GM12891 (cell line): ENCODE results near the gene IL1B. TPM values are rescaled to one million over a fixed set of nuclear protein-coding genes. Genes with fewer than 3 reads are reported as not detected.
A peak's percentile ranks its signal among the peaks of the same experiment; 100 is the strongest.

Source experiments
- DNase-seq: peaks from one replicate; pipeline ENCODE4 v3.0.0; 2011; ENCODE audit warnings: low spot score; ENCODE audit not compliant: insufficient read length
- FAIRE-seq: peaks from 2 replicates; lab custom pipeline; 2011; peaks lifted over from hg19 to GRCh38; lab: Jason Lieb, UNC
- PAX5 ChIP-seq: IDR thresholded peaks from 2 replicates; pipeline ENCODE4 v1.6.1; 2011; ENCODE audit warnings: low read length, moderate library complexity, mild to moderate bottlenecking; ENCODE audit not compliant: insufficient read depth, severe bottlenecking
- POLR2A ChIP-seq: IDR thresholded peaks from 2 replicates; pipeline ENCODE4 v1.6.1; 2011; ENCODE audit warnings: low read depth, low read length, control low read depth
- POLR2AphosphoS5 ChIP-seq: IDR thresholded peaks from 2 replicates; pipeline ENCODE4 v1.6.1; 2011; ENCODE audit warnings: low read depth, low read length, control low read depth
- POU2F2 ChIP-seq: IDR thresholded peaks from 2 replicates; pipeline ENCODE4 v1.6.1; 2011; ENCODE audit warnings: low read depth, mild to moderate bottlenecking, control low read depth, low read length, moderate library complexity
- SPI1 ChIP-seq: IDR thresholded peaks from 2 replicates; pipeline ENCODE4 v1.6.1; 2011; ENCODE audit warnings: low read depth, low read length, control low read depth
- TAF1 ChIP-seq: IDR thresholded peaks from 2 replicates; pipeline ENCODE4 v1.6.1; 2011; ENCODE audit warnings: low read depth, low read length, control low read depth
- polyA plus RNA-seq: library from polyadenylated mRNA; unstranded; fragments of >200 nt; gene quantifications from one replicate; pipeline ENCODE4 v1.2.1, GENCODE V29; 2012; ENCODE audit warnings: low read depth, missing spikeins, inconsistent platforms; ENCODE audit not compliant: missing spikeins

Gene IL1B
- 0.22 TPM for polyA plus RNA-seq

DNA sequence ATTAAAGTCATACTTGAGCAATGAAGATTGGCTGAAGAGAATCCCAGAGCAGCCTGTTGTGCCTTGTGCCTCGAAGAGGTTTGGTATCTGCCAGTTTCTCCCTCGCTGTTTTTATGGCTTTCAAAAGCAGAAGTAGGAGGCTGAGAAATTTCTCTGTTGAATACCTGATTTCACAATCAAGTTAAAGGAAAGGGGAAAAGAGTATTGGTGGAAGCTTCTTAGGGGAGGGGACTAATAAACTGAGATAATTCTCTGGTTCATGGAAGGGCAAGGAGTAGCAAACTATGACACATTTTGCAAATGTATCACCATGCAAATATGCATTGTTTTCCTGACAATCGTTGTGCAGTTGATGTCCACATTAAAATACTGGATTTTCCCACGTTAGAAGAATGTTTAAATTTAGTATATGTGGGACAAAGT, at the start of gene IL1B:
Gene IL1B, minus strand, starts transcription at position 85 of the 423 bp plus-strand sequence. CDS start 550 bp downstream, outside the sequence.
- TF ChIP-seq SPI1 (peak; percentile 42), POLR2A (no peak)
- FAIRE-seq (peak; percentile 9), DNase-seq (no peak)

DNA sequence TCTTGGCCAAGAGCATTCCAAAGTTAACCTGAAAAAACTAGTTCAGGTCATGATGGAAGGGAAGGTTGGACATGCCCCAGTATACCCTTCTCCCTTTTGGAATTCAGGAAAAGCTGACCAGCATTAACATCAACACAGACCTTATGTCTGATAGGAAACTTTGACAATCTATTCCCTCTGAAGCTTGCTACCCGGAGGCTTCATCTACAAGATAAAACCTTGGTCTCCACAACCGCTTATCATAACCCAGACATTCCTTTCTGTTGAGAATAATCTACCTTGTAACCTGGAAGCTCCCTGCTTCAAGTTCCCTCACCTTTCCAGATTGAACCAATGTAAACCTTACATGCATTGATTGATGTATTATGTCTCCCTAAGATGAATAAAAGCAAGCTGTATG, 49.7 kb upstream of the IL1B start:
- no peak for FAIRE-seq
- TF ChIP-seq SPI1 = no peak
- no peak for TF ChIP-seq POLR2AphosphoS5
- TF ChIP-seq PAX5 = no peak
- TF ChIP-seq TAF1 = no peak
- no peak for TF ChIP-seq POLR2A

DNA sequence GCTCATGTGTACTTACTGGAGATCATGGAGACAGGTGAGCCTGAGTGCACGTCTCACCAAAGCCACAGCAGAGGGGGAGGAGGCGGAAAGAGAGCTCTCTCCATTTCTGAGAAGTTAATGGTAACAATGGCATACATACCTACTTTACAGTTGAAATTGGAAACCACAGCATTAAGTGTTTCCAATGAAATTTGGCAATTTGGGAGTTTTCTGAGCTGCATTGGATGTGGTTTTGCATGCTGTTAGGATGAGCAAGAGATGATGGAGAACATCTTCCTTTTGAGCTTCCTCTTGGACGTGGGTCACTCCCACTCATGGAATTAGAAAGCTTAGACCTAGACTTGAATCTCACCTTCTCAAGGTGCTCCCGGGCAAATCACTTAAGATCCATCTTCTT, 48.9 kb upstream of the IL1B start:
- FAIRE-seq (no peak), DNase-seq (no peak)
- no peak for TF ChIP-seq POLR2AphosphoS5
- no peak for TF ChIP-seq SPI1
- no peak for TF ChIP-seq PAX5

More for the DNA sequence above, 49.7 kb upstream of the IL1B start:
- DNase-seq = no peak

DNA sequence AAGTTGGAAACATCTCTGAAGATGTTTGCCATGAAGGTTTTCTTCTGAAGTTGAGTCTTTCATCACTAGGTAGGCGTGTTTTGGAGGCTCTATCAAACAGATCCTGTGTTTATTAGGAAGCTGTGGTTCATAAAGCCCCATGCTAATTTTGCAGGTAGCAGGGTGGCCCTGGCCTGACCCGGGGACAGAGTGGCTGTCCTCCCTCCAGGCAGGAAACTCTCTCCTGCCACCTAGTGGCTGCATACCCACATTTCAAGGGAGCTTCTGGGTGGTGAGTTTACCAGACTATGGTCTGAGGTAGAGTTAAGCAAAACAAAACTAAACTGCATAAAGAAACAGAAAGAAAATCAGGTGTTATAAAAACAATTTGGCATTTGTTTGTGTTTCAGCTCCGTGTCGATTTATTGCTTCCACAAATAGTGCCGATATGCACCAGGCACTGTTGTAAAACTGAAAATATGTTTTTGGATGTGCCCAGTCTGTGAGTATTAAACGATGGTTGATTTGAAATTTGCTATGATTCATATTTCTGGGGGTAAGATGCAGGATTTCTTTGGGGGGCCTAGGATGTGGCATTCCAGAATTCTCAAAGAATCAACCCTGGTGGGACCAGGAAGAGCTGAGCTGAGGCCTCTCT, 48.4 kb upstream of the IL1B start:
- TF ChIP-seq POLR2A (no peak), POU2F2 (no peak), POLR2AphosphoS5 (no peak), SPI1 (no peak), TAF1 (no peak), PAX5 (no peak)
- FAIRE-seq (peak; percentile 89), DNase-seq (peak; percentile 54)

DNA sequence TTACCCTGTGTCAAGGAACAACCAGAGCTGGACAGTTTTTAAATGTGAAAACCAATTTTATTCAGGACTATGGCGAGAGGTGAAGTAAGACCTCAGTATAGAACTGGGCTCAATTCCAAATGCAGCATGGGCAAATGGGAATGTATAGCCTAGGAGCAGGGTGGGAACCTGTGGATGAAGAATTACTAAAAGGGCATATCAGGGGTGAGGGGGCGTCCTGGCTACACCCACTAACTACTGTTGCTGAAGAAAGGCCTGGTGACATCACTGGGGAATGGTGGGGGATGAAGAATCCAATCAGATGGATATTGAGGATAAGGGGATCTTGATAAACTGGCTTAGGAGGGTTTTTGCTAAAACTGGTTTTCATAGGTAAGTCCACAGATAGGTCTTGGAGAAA, 47.1 kb upstream of the IL1B start:
- TF ChIP-seq PAX5 (no peak), TAF1 (no peak), POU2F2 (no peak), POLR2AphosphoS5 (no peak), POLR2A (no peak), SPI1 (no peak)
- no peak for FAIRE-seq
- DNase-seq = no peak

DNA sequence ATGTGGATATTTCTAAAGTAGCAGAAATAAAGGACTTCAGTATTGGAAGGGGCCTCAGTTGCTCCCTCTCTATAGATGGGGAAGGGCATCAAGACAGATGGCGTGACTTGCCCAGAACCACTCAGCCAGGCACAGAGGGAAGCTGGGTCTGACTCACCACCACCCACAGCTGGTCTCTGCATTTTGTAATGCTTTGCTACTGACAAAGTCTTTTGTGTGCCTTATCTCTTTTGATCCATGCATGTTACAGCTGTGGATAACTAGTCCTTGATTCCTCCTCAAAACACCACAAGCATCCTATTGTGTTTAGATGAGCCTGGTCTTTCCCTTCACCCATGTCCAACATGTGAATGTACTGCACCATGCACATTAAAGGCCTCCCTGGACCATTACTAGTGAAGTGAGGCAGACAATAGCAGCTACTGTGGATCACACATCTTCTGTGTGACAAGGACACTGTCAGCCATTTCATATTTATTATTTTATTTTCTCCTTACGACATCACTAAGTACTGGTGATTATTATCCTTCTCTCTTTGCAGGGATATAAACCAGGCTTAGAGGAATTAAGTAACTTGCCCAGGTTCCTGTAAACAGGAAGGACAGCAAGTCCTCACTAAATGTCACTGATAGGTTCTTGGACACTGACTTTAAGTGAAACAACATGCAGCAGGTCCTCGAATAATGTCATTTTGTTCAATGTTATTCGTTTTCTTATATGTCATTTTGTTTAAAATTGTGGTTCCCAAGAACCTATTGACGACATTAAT, 44.8 kb upstream of the IL1B start:
- DNase-seq = peak; percentile 39
- TF ChIP-seq SPI1 (peak; percentile 49; the same call in 1 of the 2 replicates), PAX5 (peak; percentile 81), TAF1 (no peak), POU2F2 (peak; percentile 75; the same call in 1 of the 2 replicates), POLR2AphosphoS5 (0 out of 2 replicates have a peak, but pooled peaks have one; percentile 20), POLR2A (no peak)
- peak; percentile 86 for FAIRE-seq

DNA sequence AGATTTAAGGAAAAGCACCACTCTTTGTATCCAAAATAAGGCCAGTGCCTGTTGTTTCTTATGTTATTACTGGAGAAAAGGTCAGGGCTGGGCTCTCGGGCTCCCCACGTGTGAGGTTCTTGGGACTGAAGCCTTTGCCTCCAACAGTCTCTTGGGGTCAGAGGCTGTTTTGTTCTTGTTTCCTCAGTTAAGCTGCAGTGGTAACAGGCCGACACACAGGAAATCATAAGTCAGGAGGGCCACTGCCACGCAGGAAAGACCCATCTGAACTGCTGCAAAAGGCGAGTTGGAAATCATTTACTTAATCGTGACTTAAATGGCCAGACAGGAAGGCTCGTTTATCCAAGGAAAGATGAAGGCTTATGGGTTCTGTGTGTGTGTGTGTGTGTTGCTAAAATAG, 44.1 kb upstream of the IL1B start:
- no peak for TF ChIP-seq SPI1
- TF ChIP-seq TAF1 = no peak
- TF ChIP-seq POLR2AphosphoS5 = no peak
- TF ChIP-seq POU2F2 = no peak
- TF ChIP-seq POLR2A = no peak
- TF ChIP-seq PAX5 = no peak
- DNase-seq = no peak
- FAIRE-seq = peak; percentile 31

DNA sequence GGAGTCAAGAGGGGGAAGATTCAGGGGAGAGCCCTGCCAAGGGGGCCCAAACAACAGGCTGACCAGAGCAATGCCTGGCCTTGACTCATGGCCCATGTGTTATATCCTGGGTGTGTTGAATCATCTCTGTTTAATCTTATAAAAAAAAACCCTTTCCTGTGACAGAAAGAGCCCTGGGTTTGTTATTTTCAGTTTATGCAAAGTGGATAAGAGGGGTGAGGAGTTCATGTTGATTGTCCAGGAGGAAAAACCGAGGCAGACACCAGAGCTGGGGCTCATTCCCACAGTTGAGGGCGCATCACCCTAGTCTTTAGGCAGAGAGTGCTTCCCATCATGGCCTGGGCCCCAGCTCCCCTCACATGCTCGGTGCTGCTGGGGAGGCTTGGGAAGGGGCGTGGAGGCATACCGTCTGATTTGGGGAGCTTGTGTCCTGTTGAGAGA, 43.5 kb upstream of the IL1B start:
- TF ChIP-seq POU2F2 = 0 out of 2 replicates have a peak, but pooled peaks have one; percentile 17
- TF ChIP-seq POLR2AphosphoS5 = no peak
- no peak for TF ChIP-seq POLR2A
- no peak for TF ChIP-seq TAF1
- no peak for TF ChIP-seq PAX5
- no peak for TF ChIP-seq SPI1
- DNase-seq (no peak), FAIRE-seq (peak; percentile 41)

DNA sequence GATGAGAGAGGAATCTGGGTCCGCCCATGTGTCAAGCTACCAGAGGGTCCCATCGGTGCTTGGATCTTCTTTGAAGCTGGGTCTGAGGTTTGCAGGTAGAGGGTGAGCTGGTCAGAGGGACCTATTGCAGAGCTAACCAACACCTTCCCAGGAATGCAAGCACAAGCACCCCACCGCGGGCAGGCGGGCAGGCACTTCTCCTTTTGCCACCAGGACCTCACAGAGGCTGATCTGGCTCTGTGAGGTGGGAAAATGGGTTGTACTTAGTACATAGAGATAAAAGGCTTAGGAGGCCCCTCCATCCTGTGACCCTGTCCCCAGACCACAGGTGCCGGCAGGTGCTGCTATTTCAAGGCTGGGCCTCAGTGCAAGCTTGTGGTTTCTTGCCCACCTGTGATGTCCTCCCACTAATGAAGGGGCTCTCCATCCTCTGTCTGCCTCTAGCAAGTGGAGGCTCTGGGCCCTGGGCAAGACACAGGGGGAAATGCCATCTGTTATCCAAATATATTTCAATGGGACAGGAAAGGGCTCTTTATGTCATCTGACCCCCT, 43.0 kb upstream of the IL1B start:
- FAIRE-seq = no peak
- peak; percentile 72 for TF ChIP-seq SPI1
- TF ChIP-seq POLR2AphosphoS5 = no peak
- no peak for DNase-seq

DNA sequence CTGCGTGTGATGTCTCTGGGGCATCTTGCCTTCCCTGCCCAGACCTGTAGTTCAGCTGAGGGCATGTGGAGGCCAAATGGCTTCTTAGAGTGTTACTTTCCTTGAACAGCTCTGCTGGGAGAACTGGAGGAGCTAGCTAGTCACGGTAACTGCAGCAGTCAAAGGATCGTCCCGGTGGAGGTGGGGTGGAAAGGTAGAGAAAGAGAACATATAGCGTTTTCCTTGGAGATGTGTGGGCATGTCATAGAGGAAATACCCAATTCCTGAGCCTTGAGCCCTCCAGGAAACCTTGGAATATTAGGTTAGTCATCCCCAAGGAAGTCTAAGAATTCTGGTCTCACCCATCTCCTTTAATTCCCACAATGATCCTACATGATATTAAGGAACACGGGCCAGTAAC, 40.8 kb upstream of the IL1B start:
- FAIRE-seq = no peak
- DNase-seq = no peak
- TF ChIP-seq POLR2A (no peak), SPI1 (no peak), POU2F2 (no peak), TAF1 (no peak), PAX5 (no peak), POLR2AphosphoS5 (no peak)
